GM19239 (cell line): Measurements from ENCODE around the gene TMEM215.

Experiments used
- DNase-seq: peaks from one replicate; pipeline ENCODE4 v3.0.0; 2011; ENCODE audit warnings: low spot score; ENCODE audit not compliant: insufficient read length
- FAIRE-seq: peaks from 2 replicates; lab custom pipeline; 2011; peaks lifted over from hg19 to GRCh38; lab: Jason Lieb, UNC

TMEM215 gene

GRCh38 chr9:32828861-32829260, 45.5 kb downstream of the TMEM215 start:
- no peak for FAIRE-seq
- DNase-seq, result no peak

- no peak for FAIRE-seq
- no peak for DNase-seq
Observed at GRCh38 chr9:32832346-32832745, 49.0 kb downstream of the TMEM215 start.
